ENCODE measurements around the gene TRERF1. TPM values are rescaled to one million over a fixed set of nuclear protein-coding genes. Genes with fewer than 3 reads are reported as not detected.
A peak's percentile ranks its signal among the peaks of the same experiment; 100 is the strongest.

The TRERF1 gene
- total RNA-seq, 1 experiment from 2014 or later: 14.5 TPM

DNA sequence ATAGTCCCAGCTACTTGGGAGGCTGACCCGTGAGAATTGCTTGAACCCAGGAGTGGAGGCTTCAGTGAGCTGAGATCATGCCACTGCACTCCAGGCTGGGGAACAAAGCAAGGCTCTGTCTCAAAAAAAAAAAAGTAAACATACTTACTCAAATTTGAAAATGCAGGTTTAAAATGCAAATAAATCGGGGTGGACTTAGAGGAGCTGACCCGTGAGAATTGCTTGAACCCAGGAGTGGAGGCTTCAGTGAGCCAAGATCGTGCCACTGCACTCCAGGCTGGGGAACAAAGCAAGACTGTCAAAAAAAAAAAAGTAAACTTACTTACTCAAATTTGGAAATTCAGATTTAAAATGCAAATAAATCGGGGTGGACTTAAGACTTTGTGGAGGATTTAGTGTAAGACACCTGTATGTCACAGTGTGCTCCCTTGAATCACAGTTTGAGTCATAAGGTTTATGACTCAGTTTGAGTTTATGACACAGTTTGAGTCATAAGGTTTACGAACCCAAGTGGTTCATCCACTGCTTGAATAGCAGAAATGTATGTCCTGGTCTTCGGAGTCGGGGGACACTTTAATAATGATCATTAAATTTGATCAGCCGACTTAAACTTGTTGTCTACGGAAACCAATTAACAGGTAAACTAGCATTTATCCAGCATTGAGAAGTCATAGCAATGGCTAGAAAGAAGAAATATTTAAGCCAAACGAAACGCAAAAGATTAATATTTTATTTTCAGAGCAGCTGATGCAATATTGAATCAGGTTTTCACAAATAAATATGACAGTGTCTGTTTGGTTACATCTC, 227.3 kb downstream of the TRERF1 start:
- Histone ChIP-seq H2AFZ (peak overlapping the region; percentile 39; the same call in 1 of the 2 replicates), H3F3A (ENCODE audit: insufficient read depth, low read depth) (peaks cover 81% of the 10 kb centered on the region), H3K79me2 (ENCODE audit: low read depth) (0 out of 2 replicates have a peak, but pooled peaks cover 4% of the 10 kb centered on the region), H3K27ac (peak overlapping the region; percentile 99), H3K4me3 (peak overlapping the region; percentile 61), H3K9me3 (ENCODE audit: insufficient read depth, low read depth) (no peaks in the 10 kb centered on the region), H3K9me2 (ENCODE audit: insufficient read depth) (no peaks in the 10 kb centered on the region), H3K4me2 (peak overlapping the region; percentile 89), H3K4me1 (replicated peaks; ENCODE audit: insufficient read depth) (peaks cover 97% of the 10 kb centered on the region), H3K27me3 (ENCODE audit: insufficient read depth, low read depth) (no peaks in the 10 kb centered on the region), H3K36me3 (ENCODE audit: low read depth) (peaks cover 4% of the 10 kb centered on the region; the same call in 1 of the 2 replicates), H4K20me1 (ENCODE audit: insufficient read depth) (no peaks in the 10 kb centered on the region)
- TF ChIP-seq, protein P1, sequence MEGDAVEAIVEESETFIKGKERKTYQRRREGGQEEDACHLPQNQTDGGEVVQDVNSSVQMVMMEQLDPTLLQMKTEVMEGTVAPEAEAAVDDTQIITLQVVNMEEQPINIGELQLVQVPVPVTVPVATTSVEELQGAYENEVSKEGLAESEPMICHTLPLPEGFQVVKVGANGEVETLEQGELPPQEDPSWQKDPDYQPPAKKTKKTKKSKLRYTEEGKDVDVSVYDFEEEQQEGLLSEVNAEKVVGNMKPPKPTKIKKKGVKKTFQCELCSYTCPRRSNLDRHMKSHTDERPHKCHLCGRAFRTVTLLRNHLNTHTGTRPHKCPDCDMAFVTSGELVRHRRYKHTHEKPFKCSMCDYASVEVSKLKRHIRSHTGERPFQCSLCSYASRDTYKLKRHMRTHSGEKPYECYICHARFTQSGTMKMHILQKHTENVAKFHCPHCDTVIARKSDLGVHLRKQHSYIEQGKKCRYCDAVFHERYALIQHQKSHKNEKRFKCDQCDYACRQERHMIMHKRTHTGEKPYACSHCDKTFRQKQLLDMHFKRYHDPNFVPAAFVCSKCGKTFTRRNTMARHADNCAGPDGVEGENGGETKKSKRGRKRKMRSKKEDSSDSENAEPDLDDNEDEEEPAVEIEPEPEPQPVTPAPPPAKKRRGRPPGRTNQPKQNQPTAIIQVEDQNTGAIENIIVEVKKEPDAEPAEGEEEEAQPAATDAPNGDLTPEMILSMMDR (conservative IDR thresholded peaks at IDR 0.05): no peak
- TF ChIP-seq EZH2 (IDR thresholded peaks at IDR 0.05; ENCODE audit: low read depth): no peak
- intact Hi-C loops (cut with micrococcal nuclease; ENCODE audit: unreplicated experiment): loop anchor here (5.0 to 10.0 kb wide), 4 partner anchors 70 to 650 kb away; partner anchors contain the start of genes BYSL, MED20 and RPL7L1
- CTCF ChIA-PET: interaction anchor here (0.6 to 0.8 kb wide), 2 partner anchors 303 to 1159 kb away, joined by 3 to 10 read pairs; partner anchors contain the start of gene MED20
- DNase-seq: peak; percentile 20 to 97
- POLR2A ChIA-PET (ENCODE audit: unreplicated experiment): interaction anchor here (0.6 to 0.7 kb wide), 2 partner anchors 136 to 323 kb away, joined by 4 to 17 read pairs; no protein-coding TSS in a partner anchor
- BruUV-seq (replicated peaks): TSS peak; percentile 13

DNA sequence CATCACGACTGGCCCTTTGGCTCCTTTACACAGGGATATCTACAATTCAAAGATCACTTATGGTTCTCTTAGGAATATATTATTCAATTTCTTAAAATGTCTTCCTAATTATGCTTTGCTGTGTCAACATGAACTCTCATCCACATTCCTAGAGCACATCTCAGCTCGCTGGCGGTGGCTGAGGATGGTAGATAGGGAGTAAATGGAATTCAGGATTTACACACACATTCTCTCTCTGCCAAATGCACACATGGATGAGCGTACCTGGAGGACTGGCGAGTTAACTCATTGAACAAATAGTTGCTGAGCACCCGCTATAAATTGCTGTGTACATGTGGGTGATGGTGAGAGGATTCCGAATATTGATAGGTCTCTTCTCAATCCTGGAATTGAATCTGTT, 229.3 kb downstream of the TRERF1 start:
- Histone ChIP-seq H3F3A (ENCODE audit: insufficient read depth, low read depth) (peaks cover 68% of the 10 kb centered on the region), H2AFZ (no peak overlapping the region), H3K79me2 (ENCODE audit: low read depth) (peaks cover 6% of the 10 kb centered on the region), H3K27me3 (ENCODE audit: insufficient read depth, low read depth) (no peaks in the 10 kb centered on the region), H3K36me3 (ENCODE audit: low read depth) (no peaks in the 10 kb centered on the region), H3K9me3 (ENCODE audit: insufficient read depth, low read depth) (no peaks in the 10 kb centered on the region), H3K4me3 (no peak overlapping the region), H4K20me1 (ENCODE audit: insufficient read depth) (no peaks in the 10 kb centered on the region), H3K9me2 (ENCODE audit: insufficient read depth) (no peaks in the 10 kb centered on the region), H3K4me1 (replicated peaks; ENCODE audit: insufficient read depth) (peaks cover 82% of the 10 kb centered on the region), H3K27ac (peak overlapping the region; percentile 50), H3K4me2 (peak overlapping the region; percentile 17)
- BruUV-seq (replicated peaks): no TSS peak
- ChIA-PET POLR2A (ENCODE audit: unreplicated experiment) (no interaction called here), CTCF (no interaction called here)
- peak in 1 of 2 experiments; percentile 67 for DNase-seq
- TF ChIP-seq, protein P1 (conservative IDR thresholded peaks at IDR 0.05): no peak
- TF ChIP-seq EZH2 (IDR thresholded peaks at IDR 0.05; ENCODE audit: low read depth): no peak
- intact Hi-C loops (cut with micrococcal nuclease; ENCODE audit: unreplicated experiment): loop anchor here (10.0 kb wide), 2 partner anchors 72 to 652 kb away; partner anchors contain the start of gene RPL7L1

DNA sequence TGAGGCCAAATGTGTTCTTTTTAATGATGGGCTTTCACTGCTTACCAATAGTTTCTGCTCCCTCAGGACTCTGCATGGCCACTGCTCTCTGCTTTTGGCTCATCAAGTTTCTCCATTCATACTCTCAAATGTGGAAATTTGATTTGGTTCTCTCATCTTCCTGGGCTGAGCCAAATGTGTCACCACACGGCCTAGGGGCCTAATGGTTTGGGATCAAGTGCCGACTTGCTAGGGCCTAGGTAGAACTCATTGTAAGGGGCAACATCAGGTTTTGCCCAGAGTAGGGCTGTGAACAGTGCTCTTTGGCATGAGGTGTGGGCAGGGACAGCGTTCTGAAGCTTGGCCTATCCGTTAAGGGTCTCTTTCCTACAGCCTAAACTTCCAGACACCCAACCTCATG, 230.2 kb downstream of the TRERF1 start:
- H3K4me3 ChIP-seq: no peak overlapping the region
- TF ChIP-seq, protein P1 (conservative IDR thresholded peaks at IDR 0.05): no peak
- TF ChIP-seq EZH2 (IDR thresholded peaks at IDR 0.05; ENCODE audit: low read depth): no peak
- H3K36me3 ChIP-seq (ENCODE audit: low read depth): no peaks in the 10 kb centered on the region
- H3K79me2 ChIP-seq (ENCODE audit: low read depth): peaks cover 15% of the 10 kb centered on the region
- H3K4me1 ChIP-seq (replicated peaks; ENCODE audit: insufficient read depth): peaks cover 80% of the 10 kb centered on the region
- peak overlapping the region; percentile 2; the same call in 1 of the 2 replicates for H3K4me2 ChIP-seq
- CTCF ChIA-PET: no interaction called here
- POLR2A ChIA-PET (ENCODE audit: unreplicated experiment): interaction anchor here (0.6 kb wide), 1 partner anchor 18 kb away, joined by 6 read pairs; no protein-coding TSS in a partner anchor
- intact Hi-C loops (cut with micrococcal nuclease; ENCODE audit: unreplicated experiment): loop anchor here (10.0 kb wide), 2 partner anchors 73 to 653 kb away; partner anchors contain the start of gene RPL7L1
- 0 out of 2 replicates have a peak overlapping the region, but pooled peaks have one; percentile 21 for H3K27ac ChIP-seq
- BruUV-seq (replicated peaks): no TSS peak
- H3K9me3 ChIP-seq (ENCODE audit: insufficient read depth, low read depth): no peaks in the 10 kb centered on the region
- H2AFZ ChIP-seq: no peak overlapping the region
- H3F3A ChIP-seq (ENCODE audit: insufficient read depth, low read depth): peaks cover 62% of the 10 kb centered on the region
- DNase-seq: no peak
- no peaks in the 10 kb centered on the region for H3K9me2 ChIP-seq (ENCODE audit: insufficient read depth)
- H3K27me3 ChIP-seq (ENCODE audit: insufficient read depth, low read depth): no peaks in the 10 kb centered on the region
- H4K20me1 ChIP-seq (ENCODE audit: insufficient read depth): no peaks in the 10 kb centered on the region
